Skin of body (tissue), 2 donors: ENCODE results near the gene UROC1. TPM values are rescaled to one million over a fixed set of nuclear protein-coding genes. Genes with fewer than 3 reads are reported as not detected.
A peak's percentile ranks its signal among the peaks of the same experiment; 100 is the strongest.
"Not testable (repeated sequence)": the region's sequence is repeated elsewhere in the genome, so short reads cannot be mapped to it uniquely, and the experiment has no call there.

ENCODE experiments used
- DNase-seq: peaks from one replicate; lab custom pipeline; 2025; lab: John Stamatoyannopoulos, UW
- total RNA-seq: library from RNA; depleted of rRNA; stranded (reverse); fragments of >200 nt; gene quantifications from one replicate; pipeline ENCODE4 v1.2.3, GENCODE V29; 2014

Gene UROC1
- total RNA-seq, 1 donor from 2014 or later = not detected

- DNase-seq = no peak
Observed at GRCh38 chr3:126547721-126548120, 30.1 kb upstream of the UROC1 start.

GRCh38 chr3:126546549-126547239, 29.1 kb upstream of the UROC1 start:
- DNase-seq = no peak

- no peak for DNase-seq
Observed at GRCh38 chr3:126546013-126546412, 28.4 kb upstream of the UROC1 start.

- DNase-seq = no peak
Observed at GRCh38 chr3:126545544-126545943, 28.0 kb upstream of the UROC1 start.

- DNase-seq = no peak
Observed at GRCh38 chr3:126544596-126545281, 27.2 kb upstream of the UROC1 start.

GRCh38 chr3:126543457-126544061, 26.0 kb upstream of the UROC1 start:
- DNase-seq = no peak

- no peak for DNase-seq
Observed at GRCh38 chr3:126542340-126543241, 25.0 kb upstream of the UROC1 start.

GRCh38 chr3:126541628-126542339, 24.2 kb upstream of the UROC1 start:
- DNase-seq = no peak

GRCh38 chr3:126540951-126541627, 23.5 kb upstream of the UROC1 start:
- DNase-seq = no peak

- DNase-seq = peak; percentile 5
Observed at GRCh38 chr3:126540342-126540849, 22.8 kb upstream of the UROC1 start.

- no peak for DNase-seq
Observed at GRCh38 chr3:126539558-126540250, 22.1 kb upstream of the UROC1 start.

- DNase-seq = no peak
Observed at GRCh38 chr3:126538966-126539365, 21.4 kb upstream of the UROC1 start.

GRCh38 chr3:126538316-126538715, 20.7 kb upstream of the UROC1 start:
- DNase-seq = no peak

- DNase-seq = no peak
Observed at GRCh38 chr3:126537730-126538281, 20.2 kb upstream of the UROC1 start.

- DNase-seq = no peak
Observed at GRCh38 chr3:126537116-126537729, 19.6 kb upstream of the UROC1 start.

GRCh38 chr3:126536126-126536525, 18.6 kb upstream of the UROC1 start:
- no peak for DNase-seq

- no peak for DNase-seq
Observed at GRCh38 chr3:126535636-126536035, 18.1 kb upstream of the UROC1 start.

GRCh38 chr3:126534716-126535115, 17.1 kb upstream of the UROC1 start:
- not testable (repeated sequence) for DNase-seq

GRCh38 chr3:126533506-126533905, 15.9 kb upstream of the UROC1 start:
- no peak for DNase-seq
